GM12865 (cell line): ENCODE measurements around the gene PRKAG3.

Experiments
- DNase-seq: peaks from one replicate; pipeline ENCODE4 v3.0.0; 2010; ENCODE audit warnings: low read depth
- H3K4me3 ChIP-seq: 2 replicates; pipeline ENCODE4 v1.5.1; 2011; ENCODE audit warnings: mild to moderate bottlenecking, low read depth, low read length, control low read depth
- TF ChIP-seq, protein P1 (sequence below): IDR thresholded peaks from 2 replicates; pipeline ENCODE4 v1.5.1; 2011; ENCODE audit warnings: low read length, control low read depth, low read depth, inconsistent platforms; ENCODE audit not compliant: insufficient read depth; ENCODE audit errors: missing control alignments

Gene PRKAG3

DNA sequence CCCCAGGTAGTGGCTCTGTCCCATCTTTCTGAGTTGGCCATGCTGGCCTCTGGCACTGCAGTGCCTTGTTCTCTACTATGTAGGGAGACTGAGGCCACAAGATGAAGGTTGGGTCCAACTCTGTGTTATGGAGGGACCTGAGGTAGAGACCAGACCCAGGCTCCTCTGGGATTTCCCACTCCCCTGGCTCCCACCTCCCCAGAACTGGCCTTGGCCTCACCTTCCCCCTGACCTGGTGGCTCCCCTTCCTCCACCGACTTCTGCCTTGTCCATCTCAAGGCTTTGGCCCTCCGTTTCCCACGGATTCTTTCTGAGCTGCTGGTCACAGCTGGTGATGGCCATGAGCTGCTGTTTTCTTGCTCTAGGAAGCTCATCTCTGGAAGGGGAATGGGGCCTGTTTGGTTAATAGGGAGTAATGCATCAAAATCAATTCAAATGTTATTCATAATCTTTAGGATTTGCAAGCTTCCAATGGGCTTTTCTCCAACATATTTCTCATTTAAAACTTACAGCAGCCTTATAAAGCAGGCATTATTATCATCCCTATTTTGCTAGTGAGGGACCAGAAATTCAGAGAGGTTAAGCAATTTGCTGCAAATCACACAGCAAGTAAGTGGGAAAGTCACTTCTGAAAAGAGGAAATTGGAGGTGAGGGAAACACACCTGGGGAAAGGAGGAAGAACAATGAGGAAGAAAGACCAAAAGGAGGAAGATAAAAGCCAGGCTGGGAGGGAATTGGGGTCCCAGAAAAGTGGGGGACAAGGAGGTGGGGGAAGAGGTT, 887 bp downstream of the PRKAG3 start:
- H3K4me3 ChIP-seq, result no peak overlapping the region
- TF ChIP-seq, protein P1, sequence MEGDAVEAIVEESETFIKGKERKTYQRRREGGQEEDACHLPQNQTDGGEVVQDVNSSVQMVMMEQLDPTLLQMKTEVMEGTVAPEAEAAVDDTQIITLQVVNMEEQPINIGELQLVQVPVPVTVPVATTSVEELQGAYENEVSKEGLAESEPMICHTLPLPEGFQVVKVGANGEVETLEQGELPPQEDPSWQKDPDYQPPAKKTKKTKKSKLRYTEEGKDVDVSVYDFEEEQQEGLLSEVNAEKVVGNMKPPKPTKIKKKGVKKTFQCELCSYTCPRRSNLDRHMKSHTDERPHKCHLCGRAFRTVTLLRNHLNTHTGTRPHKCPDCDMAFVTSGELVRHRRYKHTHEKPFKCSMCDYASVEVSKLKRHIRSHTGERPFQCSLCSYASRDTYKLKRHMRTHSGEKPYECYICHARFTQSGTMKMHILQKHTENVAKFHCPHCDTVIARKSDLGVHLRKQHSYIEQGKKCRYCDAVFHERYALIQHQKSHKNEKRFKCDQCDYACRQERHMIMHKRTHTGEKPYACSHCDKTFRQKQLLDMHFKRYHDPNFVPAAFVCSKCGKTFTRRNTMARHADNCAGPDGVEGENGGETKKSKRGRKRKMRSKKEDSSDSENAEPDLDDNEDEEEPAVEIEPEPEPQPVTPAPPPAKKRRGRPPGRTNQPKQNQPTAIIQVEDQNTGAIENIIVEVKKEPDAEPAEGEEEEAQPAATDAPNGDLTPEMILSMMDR, result no peak
- no peak for DNase-seq

DNA sequence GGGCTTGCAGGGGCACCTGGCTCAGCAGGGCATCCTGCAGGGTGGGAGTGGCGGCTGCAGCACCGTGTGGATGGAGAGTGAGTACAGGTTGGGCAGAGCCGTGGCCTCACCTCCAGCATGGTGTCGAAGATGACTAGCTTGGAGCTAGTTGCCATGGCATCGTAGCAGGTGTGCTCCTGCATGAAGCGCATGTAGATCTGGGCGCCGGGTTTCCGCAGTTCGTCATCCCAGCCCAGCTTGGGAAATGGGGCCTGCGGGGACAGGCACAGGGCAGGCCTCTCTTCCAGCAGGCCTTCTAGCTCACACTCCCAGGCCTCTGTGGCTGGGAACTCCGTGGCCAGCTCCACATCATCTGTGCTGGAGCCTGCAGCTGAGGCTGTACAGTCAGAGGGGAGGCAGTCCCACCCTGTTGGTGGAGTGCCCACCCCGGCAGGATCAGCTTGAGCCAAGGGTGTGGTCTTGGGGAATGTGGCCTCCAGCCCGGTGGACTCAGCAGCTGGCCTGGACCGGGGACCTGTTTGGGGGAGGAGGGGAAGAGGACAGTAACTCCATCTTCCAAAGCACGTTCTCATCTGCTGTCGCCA, 1.6 kb downstream of the PRKAG3 start:
- no peak overlapping the region for H3K4me3 ChIP-seq
- no peak for DNase-seq
- TF ChIP-seq, protein P1, result no peak

DNA sequence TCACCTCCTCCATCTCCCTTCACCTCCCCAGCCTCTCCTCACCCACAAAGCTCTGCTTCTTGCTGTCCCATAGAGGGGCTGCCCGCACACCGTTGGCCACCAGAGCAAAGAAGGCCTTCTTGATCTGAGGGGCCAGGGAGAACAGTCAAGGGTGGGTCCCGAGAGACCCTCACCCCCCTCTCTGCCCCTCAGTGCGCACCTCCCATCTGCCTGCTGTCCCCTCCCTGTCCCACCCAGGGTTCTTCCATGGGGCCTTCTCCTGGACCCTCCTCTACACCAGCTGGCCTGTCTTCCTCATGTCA, 3.2 kb downstream of the PRKAG3 start:
- DNase-seq, result no peak
- TF ChIP-seq, protein P1, result no peak
- no peak overlapping the region for H3K4me3 ChIP-seq

DNA sequence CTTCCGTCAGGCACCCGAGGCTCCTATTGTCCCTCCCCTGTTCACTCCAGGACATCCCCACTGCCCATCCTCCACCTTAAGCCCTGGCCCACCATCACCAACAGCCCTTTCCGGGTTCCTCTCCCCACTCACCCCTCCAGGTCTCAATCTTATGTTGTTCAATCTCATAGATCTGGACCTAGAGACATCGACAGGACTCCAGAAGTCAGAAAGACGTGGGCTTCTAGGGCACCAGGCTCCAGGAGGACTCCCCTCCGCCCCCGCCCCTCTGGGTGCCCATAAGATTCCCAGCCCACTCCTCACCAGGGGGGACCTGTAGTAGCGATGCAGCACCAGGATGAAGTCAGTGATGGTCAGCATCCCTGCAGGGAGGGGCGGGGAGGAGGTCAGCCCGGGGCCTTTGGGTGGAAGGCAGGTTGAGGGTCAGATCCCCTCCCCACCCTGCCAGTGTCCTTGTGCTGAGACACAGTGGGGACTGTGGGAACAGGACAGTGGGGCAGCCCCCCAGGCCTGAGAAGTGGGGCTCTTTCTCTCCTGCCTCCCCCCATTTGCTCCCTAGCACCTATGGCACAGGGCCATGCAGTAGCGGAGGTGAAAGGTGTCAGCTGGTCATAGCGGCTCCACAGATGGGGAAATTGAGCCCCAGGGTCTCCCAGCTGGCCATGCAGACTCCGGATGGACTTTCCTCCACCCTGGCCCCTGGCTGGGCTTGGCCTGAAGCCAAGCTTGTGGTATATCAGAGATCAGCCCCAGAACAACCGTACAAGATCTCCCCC, 3.7 kb downstream of the PRKAG3 start:
- no peak for DNase-seq
- H3K4me3 ChIP-seq, result no peak overlapping the region
- TF ChIP-seq, protein P1, result no peak

DNA sequence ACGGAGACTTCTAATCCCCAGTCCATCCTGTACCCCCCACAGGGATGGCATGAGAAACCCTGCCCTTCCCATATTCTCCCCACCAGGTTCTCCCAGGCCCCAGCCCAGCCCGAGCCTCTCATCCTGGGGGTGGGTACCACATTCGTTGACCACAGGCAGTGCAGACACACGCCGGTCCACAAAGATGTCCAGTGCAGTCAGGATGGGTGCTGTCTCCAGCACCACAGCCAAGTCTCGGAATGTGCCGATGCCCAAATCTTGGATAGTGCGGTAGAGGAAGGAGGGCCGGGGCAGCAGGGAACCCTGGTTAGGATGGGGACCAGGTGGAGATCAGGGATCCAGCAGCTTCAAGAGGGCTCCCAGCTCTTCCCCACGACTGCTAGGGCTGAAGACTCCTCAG, 4.8 kb downstream of the PRKAG3 start:
- TF ChIP-seq, protein P1, result no peak
- no peak for DNase-seq
- H3K4me3 ChIP-seq, result no peak overlapping the region

DNA sequence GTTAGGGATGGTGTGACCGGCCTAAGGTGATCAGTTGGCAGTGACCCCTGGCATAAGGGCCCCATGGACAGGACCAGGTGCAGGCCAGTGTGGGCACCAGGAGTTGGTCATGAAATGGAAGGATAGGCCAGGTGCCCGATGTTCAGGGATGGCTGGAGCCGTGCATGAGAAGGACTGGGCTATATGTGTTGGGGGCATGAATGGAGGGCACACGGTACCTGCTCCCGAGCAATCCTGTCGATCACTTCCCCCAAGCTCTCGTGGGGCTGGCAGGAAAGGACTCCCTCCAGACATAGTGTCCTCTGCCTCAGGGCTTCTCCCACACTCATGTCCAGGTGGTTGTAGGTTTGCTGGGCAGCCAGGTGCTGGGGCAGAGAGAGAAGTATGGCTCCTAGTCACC, 7.6 kb downstream of the PRKAG3 start:
- TF ChIP-seq, protein P1, result no peak
- DNase-seq, result no peak
- no peak overlapping the region for H3K4me3 ChIP-seq
